HUES6 (cell line): ENCODE measurements around the gene INO80E.
"Not testable (repeated sequence)": the region's sequence is repeated elsewhere in the genome, so short reads cannot be mapped to it uniquely, and the experiment has no call there.

Experiments
- H3K27ac ChIP-seq: 2 replicates; pipeline ENCODE4 v1.7.0; 2013; ENCODE audit warnings: low read depth, mild to moderate bottlenecking, low read length, inconsistent platforms
- H3K27me3 ChIP-seq: 2 replicates; pipeline ENCODE4 v1.6.1; 2013; ENCODE audit warnings: low read length; ENCODE audit not compliant: control insufficient read depth, insufficient read depth
- H3K36me3 ChIP-seq: 2 replicates; pipeline ENCODE4 v1.6.1; 2013; ENCODE audit warnings: low read length; ENCODE audit not compliant: control insufficient read depth, insufficient read depth
- H3K4me1 ChIP-seq: 2 replicates; pipeline ENCODE4 v1.6.1; 2013; ENCODE audit warnings: low read length; ENCODE audit not compliant: control insufficient read depth, insufficient read depth
- H3K4me3 ChIP-seq: 2 replicates; pipeline ENCODE4 v1.5.1; 2013; ENCODE audit warnings: low read depth, low read length
- H3K9ac ChIP-seq: one replicate; pipeline ENCODE4 v1.6.1; 2013; ENCODE audit warnings: mild to moderate bottlenecking, low read length
- H3K9me3 ChIP-seq: 2 replicates; pipeline ENCODE4 v1.6.1; 2013; ENCODE audit warnings: low read depth, low read length; ENCODE audit not compliant: control insufficient read depth, insufficient read depth

INO80E gene, protein sequence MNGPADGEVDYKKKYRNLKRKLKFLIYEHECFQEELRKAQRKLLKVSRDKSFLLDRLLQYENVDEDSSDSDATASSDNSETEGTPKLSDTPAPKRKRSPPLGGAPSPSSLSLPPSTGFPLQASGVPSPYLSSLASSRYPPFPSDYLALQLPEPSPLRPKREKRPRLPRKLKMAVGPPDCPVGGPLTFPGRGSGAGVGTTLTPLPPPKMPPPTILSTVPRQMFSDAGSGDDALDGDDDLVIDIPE

DNA sequence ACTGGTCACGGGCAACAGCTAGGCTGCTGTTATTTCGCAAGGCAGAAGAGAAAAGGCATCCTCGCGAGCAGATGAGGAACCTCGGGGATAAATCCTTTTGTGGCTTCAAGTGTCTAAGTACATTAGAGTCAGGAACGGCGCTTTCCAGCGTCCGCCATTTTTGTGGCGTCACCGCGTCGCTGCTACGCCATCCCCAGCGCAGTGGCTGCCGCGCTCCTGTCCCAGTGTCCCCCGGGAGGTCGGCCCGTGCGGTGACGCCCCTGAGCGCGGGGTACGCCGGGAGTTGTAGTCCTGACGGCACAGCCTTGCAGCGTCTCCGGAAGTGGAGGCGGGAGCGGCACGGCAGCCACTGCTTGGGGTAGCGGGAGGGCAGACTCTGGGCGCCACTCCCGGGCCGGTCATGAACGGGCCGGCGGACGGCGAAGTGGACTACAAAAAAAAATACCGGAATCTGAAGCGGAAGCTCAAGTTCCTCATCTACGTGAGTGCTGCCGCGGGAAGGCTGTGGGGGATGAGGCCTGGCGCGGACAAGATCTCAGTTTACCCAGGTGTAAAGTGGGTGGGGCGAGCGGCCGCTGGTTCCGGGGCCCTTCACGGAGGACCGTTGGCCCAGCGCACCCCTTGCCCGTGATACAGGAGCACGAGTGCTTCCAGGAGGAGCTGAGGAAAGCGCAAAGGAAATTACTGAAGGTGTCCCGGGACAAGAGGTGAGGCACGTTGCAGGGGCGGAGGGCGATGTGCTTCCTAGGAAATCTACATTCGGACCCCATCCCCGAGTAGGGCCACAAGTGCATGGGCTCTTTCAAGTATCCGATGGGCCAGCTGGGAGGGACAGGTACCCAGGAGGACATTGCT is at the start of gene INO80E:
INO80E (plus strand) TSS at position 331 of the 855 bp plus-strand sequence; CDS start at position 401, 70 bp downstream.
- peak within 1 kb of the TSS; percentile 97 for H3K9ac ChIP-seq
- no peaks in the 10 kb centered on the region for H3K9me3 ChIP-seq
- peak within 1 kb of the TSS; percentile 95 for H3K27ac ChIP-seq
- H3K36me3 ChIP-seq: peaks cover 39% of the 10 kb centered on the region
- H3K4me1 ChIP-seq: no peaks in the 10 kb centered on the region
- H3K4me3 ChIP-seq: peak within 1 kb of the TSS; percentile 87
- no peaks in the 10 kb centered on the region for H3K27me3 ChIP-seq

DNA sequence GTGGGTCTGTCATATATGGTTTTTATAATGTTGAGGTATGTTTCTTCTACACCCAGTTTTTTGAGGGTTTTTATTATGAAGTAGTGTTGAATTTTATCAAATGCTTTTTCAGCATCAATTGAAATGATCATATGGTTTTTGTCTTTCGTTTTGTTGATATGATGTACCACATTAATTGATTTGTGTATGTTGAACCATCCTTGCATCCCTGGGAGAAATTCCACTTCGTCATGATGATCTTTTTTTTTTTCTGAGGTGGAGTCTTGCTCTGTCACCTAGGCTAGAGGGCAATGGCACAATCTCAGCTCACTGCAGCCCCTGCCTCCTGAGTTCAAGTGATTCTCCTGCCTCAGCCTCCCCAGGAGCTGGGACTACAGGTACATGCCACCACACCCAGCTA is 48.1 kb upstream of the INO80E start:
- Histone ChIP-seq H3K4me3 (no peak overlapping the region), H3K27me3 (no peaks in the 10 kb centered on the region), H3K9me3 (no peaks in the 10 kb centered on the region), H3K36me3 (no peaks in the 10 kb centered on the region), H3K27ac (no peak overlapping the region), H3K9ac (no peak overlapping the region), H3K4me1 (peaks cover 23% of the 10 kb centered on the region)

DNA sequence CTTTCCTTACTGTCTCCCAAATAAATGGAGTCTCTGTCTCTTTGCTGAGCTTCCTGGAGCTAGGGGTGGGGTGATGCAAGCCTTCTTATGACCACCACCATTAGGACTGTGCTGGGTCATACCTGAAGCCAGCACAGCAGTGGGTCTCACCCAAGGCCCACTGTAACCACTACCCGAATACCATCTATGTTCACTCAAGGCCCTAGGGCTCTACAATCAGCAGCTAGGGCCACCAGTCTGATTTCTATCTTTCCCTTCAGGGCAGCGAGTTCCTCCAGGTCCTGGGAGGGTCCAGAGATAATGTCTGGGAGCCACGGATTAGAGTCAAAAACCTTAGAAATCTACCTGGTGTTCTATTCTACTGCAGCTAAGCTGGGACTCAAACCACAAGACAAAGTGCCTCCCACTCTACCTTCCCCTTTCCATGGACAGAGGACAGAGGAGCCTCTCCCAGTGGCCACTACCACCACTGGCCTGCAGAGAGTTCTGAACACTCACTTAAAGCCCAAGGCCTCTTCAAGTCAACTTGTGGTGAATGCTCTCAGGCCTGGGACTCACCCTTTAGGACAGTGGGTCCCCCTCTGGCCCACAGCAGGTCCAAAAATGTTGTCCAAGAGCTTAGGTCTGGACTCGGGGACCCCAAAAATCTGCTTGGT is 45.1 kb upstream of the INO80E start:
- Histone ChIP-seq H3K27ac (no peak overlapping the region), H3K4me3 (no peak overlapping the region), H3K4me1 (peaks cover 8% of the 10 kb centered on the region; the same call in 1 of the 2 replicates), H3K36me3 (no peaks in the 10 kb centered on the region), H3K9ac (no peak overlapping the region), H3K9me3 (no peaks in the 10 kb centered on the region), H3K27me3 (no peaks in the 10 kb centered on the region)

DNA sequence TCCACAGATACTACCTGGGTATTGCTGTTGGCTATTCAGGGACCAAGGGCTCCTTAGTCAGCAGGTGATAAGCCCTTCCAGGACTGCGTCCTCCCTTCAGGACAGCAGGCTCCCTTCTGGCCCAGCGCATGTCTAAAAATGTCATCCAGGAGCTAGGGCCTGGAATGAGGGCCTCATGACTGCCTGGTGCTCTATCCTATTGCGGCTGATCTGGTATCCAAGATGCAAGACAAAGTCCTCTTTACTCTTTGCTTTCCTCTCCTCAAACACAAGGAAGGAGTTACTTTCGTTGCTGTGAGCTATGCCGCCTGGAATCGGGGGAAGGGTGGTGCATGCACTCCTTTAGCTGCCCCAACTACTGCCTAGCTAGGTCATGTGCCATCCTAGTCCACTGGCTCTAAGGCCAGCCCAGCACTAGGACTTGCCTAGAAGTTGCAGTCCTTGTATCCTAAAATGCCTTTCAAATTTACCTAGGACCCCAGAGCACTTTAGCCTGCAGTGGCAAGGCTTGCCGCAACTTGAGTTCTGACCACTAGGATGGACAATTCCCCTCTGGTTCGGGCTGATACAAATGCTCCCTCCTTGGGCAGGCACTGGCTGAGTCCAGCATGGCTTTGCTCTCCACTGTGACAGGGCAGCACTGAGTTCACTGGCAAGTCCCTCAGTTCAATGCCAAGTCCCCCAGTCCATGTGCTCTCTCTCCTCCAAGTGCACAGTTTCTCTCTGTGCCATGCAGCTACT is 44.2 kb upstream of the INO80E start:
- Histone ChIP-seq H3K9me3 (no peaks in the 10 kb centered on the region), H3K4me3 (no peak overlapping the region), H3K27me3 (no peaks in the 10 kb centered on the region), H3K27ac (no peak overlapping the region), H3K9ac (no peak overlapping the region), H3K4me1 (peaks cover 8% of the 10 kb centered on the region; the same call in 1 of the 2 replicates), H3K36me3 (no peaks in the 10 kb centered on the region)

DNA sequence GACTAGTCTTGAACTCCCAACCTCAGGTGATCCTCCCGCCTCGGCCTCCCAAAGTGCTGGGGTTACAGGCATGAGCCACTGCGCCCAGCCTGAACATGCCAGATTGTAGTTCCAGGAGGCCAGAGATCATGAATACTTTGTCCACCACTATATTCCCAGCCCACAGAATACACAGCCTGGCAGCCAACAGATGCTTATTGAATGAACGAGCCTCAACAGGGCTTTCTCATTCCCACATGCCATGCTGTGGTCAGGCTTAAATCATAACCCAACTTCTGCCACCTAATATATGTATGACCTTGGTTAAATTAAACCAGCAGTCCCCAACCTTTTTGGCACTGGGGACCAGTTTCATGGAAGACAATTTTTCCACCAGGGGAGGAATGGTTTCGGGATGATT is 37.3 kb upstream of the INO80E start:
- H3K4me3 ChIP-seq: no peak overlapping the region
- no peak overlapping the region for H3K27ac ChIP-seq
- no peaks in the 10 kb centered on the region for H3K27me3 ChIP-seq
- no peaks in the 10 kb centered on the region for H3K36me3 ChIP-seq
- peaks cover 9% of the 10 kb centered on the region; the same call in 1 of the 2 replicates for H3K4me1 ChIP-seq
- H3K9me3 ChIP-seq: no peaks in the 10 kb centered on the region
- no peak overlapping the region for H3K9ac ChIP-seq

DNA sequence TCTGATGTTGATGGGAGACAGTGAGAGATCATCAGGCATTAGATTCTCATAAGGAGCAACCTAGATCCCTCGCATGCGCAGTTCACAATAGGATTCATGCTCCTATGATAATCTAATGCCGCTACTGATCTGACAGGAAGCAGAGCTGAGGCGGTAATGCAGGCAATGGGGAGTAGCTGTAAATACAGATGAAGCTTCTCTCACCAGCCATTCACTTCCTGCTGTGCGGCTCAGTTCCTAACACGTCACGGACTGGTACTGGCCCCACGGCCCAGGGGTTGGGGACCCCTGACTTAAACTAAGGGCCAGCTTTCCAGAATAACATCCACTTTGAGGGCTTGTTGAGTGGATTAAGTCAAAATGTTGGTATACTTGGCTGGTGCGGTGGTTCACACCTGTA is 36.7 kb upstream of the INO80E start:
- Histone ChIP-seq H3K4me3 (no peak overlapping the region), H3K9me3 (no peaks in the 10 kb centered on the region), H3K36me3 (no peaks in the 10 kb centered on the region), H3K9ac (no peak overlapping the region), H3K27ac (no peak overlapping the region), H3K27me3 (no peaks in the 10 kb centered on the region), H3K4me1 (peaks cover 9% of the 10 kb centered on the region; the same call in 1 of the 2 replicates)

DNA sequence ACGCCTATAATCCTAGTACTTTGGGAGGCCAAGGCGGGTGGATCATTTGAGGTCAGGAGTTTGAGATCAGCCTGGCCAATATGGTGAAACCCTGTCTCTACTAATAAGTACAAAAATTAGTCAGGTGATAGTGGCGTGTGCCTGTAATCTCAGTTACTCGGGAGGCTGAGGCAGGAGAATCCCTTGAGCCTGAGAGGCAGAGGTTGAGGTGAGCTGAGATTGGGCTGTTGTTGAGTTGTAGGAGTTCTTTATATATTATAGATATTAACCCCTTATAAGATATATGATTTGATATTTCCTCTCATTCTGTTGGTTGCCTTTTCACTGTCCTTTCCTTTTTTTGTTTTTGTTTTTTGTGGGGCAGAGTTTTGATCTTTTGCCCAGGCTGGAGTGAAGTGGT is 36.2 kb upstream of the INO80E start:
- not testable (repeated sequence) for H3K36me3 ChIP-seq, H3K4me1 ChIP-seq, H3K9ac ChIP-seq, H3K9me3 ChIP-seq, H3K27me3 ChIP-seq, H3K4me3 ChIP-seq, H3K27ac ChIP-seq

DNA sequence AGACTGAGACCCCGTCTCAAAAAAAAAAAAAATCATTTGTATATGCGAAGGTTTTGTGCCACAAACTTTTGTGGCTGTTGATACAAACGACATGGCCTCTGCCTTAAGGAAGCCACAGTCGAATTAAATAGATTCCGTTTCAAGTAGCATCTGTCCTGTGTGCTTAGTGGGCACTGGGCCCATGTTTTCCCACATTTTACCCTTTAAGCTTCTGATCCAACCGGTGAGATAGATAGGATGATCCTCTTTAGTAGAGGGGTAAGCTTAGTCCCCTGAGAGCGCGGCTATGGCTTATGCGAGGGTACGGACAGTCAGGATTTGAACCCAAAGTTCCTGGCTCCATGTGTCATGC is 34.9 kb upstream of the INO80E start:
- H3K27ac ChIP-seq: no peak overlapping the region
- H3K4me3 ChIP-seq: peak overlapping the region; percentile 69
- peaks cover 9% of the 10 kb centered on the region; the same call in 1 of the 2 replicates for H3K4me1 ChIP-seq
- H3K9me3 ChIP-seq: no peaks in the 10 kb centered on the region
- no peaks in the 10 kb centered on the region; the same call in 1 of the 2 replicates for H3K36me3 ChIP-seq
- H3K9ac ChIP-seq: peak overlapping the region; percentile 84
- no peaks in the 10 kb centered on the region for H3K27me3 ChIP-seq

DNA sequence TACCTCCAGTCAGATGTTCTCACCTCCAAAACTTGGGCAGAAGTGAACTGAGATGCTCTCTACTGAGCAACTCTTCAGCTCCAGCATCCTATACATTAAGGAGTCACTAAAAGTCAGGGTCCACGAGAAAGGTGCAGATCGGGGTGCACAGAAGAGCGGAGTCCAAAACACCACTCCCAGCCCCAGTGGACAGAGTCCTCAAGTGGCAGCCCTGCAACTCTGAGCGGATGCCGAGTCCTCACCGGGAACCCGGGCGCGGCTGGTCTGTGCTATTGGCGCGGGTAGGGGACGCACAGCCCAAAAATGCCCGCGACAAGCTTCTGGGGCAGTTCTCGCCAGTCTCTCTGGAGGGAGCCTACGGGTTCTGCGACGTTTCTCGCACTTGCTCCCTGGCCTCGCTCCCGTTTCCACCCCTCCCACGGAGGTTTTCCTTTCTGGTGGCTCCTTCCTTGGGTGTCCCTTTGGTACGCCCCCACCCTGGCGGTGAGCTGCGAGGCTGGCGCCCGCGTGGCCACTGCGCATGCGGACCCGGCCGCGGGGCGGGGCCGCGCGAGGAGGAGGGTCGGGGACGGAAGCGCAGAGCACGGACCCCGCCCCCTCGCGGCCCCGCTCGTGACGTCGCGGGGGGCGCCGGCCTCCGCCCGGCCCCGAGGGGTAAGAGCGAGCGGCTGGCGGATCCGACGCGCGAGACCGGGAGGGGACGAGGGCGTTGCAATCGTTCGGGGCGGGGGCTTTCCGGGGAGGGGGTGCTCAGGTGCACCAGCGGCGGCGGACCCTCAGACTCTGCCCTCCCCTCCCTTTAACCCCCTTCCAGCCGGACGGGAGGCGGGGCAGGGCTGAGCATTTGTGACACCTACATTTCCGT is 34.3 kb upstream of the INO80E start, which contains the start of gene TMEM219:
TMEM219 (plus strand) TSS at position 601 of the 865 bp plus-strand sequence. CDS start 1,065 bp downstream, outside the sequence.
- H3K27ac ChIP-seq: peak within 1 kb of the TSS; percentile 75; the same call in 1 of the 2 replicates

More for the DNA sequence above, 34.3 kb upstream of the INO80E start, which contains the start of gene TMEM219:
- Histone ChIP-seq H3K36me3 (no peaks in the 10 kb centered on the region; the same call in 1 of the 2 replicates), H3K27me3 (no peaks in the 10 kb centered on the region), H3K4me3 (peak within 1 kb of the TSS; percentile 69), H3K9me3 (no peaks in the 10 kb centered on the region), H3K9ac (peak within 1 kb of the TSS; percentile 84), H3K4me1 (peaks cover 9% of the 10 kb centered on the region; the same call in 1 of the 2 replicates)
